Measurements from ENCODE around the gene MFAP5.
"Not testable (repeated sequence)": the region's sequence is repeated elsewhere in the genome, so short reads cannot be mapped to it uniquely, and the experiment has no call there.

DNA sequence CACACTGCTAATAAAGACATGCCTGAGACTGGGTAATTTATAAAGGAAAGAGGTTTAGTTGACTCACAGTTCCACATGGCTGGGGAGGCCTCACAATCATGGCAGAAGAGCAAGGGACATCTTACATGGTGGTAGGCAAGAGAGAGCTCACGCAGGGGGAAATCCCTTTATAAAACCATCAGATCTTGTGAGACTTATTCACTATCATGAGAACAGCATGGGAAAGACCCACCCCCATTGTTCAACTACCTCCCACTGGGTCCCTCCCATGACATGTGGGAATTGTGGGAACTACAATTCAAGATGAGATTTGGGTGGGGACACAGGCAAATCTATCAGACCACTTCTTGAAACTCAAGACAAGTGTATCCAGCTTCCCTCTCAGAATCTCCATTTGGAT is 48.7 kb downstream of the MFAP5 start:
- TF ChIP-seq, protein P1, sequence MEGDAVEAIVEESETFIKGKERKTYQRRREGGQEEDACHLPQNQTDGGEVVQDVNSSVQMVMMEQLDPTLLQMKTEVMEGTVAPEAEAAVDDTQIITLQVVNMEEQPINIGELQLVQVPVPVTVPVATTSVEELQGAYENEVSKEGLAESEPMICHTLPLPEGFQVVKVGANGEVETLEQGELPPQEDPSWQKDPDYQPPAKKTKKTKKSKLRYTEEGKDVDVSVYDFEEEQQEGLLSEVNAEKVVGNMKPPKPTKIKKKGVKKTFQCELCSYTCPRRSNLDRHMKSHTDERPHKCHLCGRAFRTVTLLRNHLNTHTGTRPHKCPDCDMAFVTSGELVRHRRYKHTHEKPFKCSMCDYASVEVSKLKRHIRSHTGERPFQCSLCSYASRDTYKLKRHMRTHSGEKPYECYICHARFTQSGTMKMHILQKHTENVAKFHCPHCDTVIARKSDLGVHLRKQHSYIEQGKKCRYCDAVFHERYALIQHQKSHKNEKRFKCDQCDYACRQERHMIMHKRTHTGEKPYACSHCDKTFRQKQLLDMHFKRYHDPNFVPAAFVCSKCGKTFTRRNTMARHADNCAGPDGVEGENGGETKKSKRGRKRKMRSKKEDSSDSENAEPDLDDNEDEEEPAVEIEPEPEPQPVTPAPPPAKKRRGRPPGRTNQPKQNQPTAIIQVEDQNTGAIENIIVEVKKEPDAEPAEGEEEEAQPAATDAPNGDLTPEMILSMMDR (IDR thresholded peaks at IDR 0.05), result not testable (repeated sequence)
- not testable (repeated sequence) for TF ChIP-seq POLR2A (IDR thresholded peaks at IDR 0.05)

Measured in transverse colon (tissue), 3 donors.